Activated naive CD4-positive, alpha-beta T cell treated with anti-CD3 and anti-CD28 coated beads, Interleukin-2, amount 10 ng/mL, durations not matched to agents 7 days and 5 days (primary cell): ENCODE results near the gene ZNF771.
"Not testable (repeated sequence)": the region's sequence is repeated elsewhere in the genome, so short reads cannot be mapped to it uniquely, and the experiment has no call there.

Experiments
- CTCF ChIA-PET: fragments of 350-600 bp; sonication (Branson Sonifier 250); formaldehyde crosslinking; loops from one replicate; lab custom pipeline; 2021; ENCODE audit warnings: antibody characterized with exemption; lab: Charles Lee
- DNase-seq: peaks from one replicate; pipeline ENCODE4 v3.0.0-alpha.2; 2020
- H3K27ac Mint-ChIP-seq: one replicate; pipeline ENCODE4 v1.8.0; 2021; ENCODE audit warnings: mild to moderate bottlenecking, moderate library complexity, mixed read lengths
- H3K27me3 Mint-ChIP-seq: one replicate; pipeline ENCODE4 v1.8.0; 2021; ENCODE audit warnings: mild to moderate bottlenecking, mixed read lengths
- H3K36me3 Mint-ChIP-seq: one replicate; pipeline ENCODE4 v1.8.0; 2021; ENCODE audit warnings: mixed read lengths
- H3K4me1 Mint-ChIP-seq: one replicate; pipeline ENCODE4 v1.8.0; 2021; ENCODE audit warnings: mixed read lengths
- H3K4me3 Mint-ChIP-seq: one replicate; pipeline ENCODE4 v1.8.0; 2021; ENCODE audit warnings: mild to moderate bottlenecking, moderate library complexity, mixed read lengths
- H3K9me3 Mint-ChIP-seq: one replicate; pipeline ENCODE4 v1.8.0; 2021; ENCODE audit warnings: mixed read lengths

ZNF771 gene

DNA sequence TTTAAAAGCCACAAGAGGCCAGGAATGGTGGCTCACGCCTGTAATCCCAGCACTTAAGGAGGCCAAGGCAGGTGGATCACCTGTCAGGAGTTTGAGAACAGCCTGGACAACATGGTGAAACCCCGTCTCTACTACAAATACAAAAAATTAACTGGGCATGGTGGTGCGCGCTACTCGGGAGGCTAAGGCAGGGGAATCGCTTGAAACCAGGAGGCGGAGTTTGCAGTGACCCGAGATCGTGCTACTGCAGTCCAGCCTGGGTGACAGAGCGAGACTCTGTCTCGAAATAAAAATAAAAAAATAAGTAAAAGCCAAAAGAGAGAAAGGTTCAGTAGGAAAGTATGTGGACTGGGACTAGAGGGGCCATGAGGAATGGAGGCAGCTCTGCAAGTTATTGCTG is 52.0 kb downstream of the ZNF771 start:
- CTCF ChIA-PET, result interaction anchor here (2.5 to 7.5 kb wide), 2 partner anchors 10 to 12 kb away, joined by 14 to 57 read pairs; partner anchors contain the start of gene ITGAL
- Mint-ChIP-seq H3K9me3 (no peaks in the 10 kb centered on the region), H3K27me3 (peaks cover 4% of the 10 kb centered on the region), H3K27ac (peak overlapping the region; percentile 98), H3K4me1 (peaks cover 87% of the 10 kb centered on the region), H3K4me3 (peak overlapping the region; percentile 66), H3K36me3 (peaks cover 2% of the 10 kb centered on the region)
- no peak for DNase-seq

GRCh38 chr16:30461426-30461825 is 54.0 kb downstream of the ZNF771 start:
- peaks cover 87% of the 10 kb centered on the region for H3K4me1 Mint-ChIP-seq
- CTCF ChIA-PET, result interaction anchor here (1.7 to 7.5 kb wide), 3 partner anchors 10 to 12 kb away, joined by 6 to 57 read pairs (median 6); partner anchors contain the start of gene ITGAL
- H3K4me3 Mint-ChIP-seq, DNase-seq, H3K27ac Mint-ChIP-seq, H3K9me3 Mint-ChIP-seq, H3K27me3 Mint-ChIP-seq, H3K36me3 Mint-ChIP-seq: not testable (repeated sequence)

GRCh38 chr16:30464078-30464477 is 56.7 kb downstream of the ZNF771 start:
- Mint-ChIP-seq H3K36me3 (no peaks in the 10 kb centered on the region), H3K9me3 (no peaks in the 10 kb centered on the region), H3K4me1 (peaks cover 74% of the 10 kb centered on the region), H3K4me3 (no peak overlapping the region), H3K27me3 (no peaks in the 10 kb centered on the region), H3K27ac (no peak overlapping the region)
- CTCF ChIA-PET, result no interaction called here
- DNase-seq, result no peak
